Right ventricle myocardium superior (tissue), 1 donor: ENCODE data around the gene TMEM219. TPM values are rescaled to one million over a fixed set of nuclear protein-coding genes. Genes with fewer than 3 reads are reported as not detected.
"Not testable (repeated sequence)": the region's sequence is repeated elsewhere in the genome, so short reads cannot be mapped to it uniquely, and the experiment has no call there.

ENCODE experiments used
- ATAC-seq: fragments of 200-7000 bp; cut with Tn5 transposase; one replicate; pipeline ENCODE4 v1.9.1; 2020; ENCODE audit warnings: mild to moderate bottlenecking; ENCODE audit not compliant: poor library complexity
- DNase-seq: peaks from one replicate; pipeline ENCODE4 v3.0.0-alpha.2; 2020
- intact Hi-C: fragments of 100-400 bp; cut with DNase I; formaldehyde crosslinking; loops from one replicate; pipeline ENCODE4 v1.11.2; 2022
- long read RNA-seq: library from polyadenylated mRNA; unstranded; transcript quantifications from one replicate; pipeline ENCODE4 v2.0.0, GENCODE V29; 2021
- total RNA-seq: library from RNA; stranded (reverse); fragmentation: NEBNext Ultra II Directional; extraction: Animal tissue kit (Norgen Biotek cat#: 25700); gene quantifications from one replicate; pipeline ENCODE4 v1.2.1, GENCODE V29; 2021
- donor health status: DM: no; HTN: yes; CAD: no; lungs with severe emphysema.

Gene TMEM219
- total RNA-seq = 70.6 TPM
- long read RNA-seq, transcript TMEM219-201 (6 exons, 999 nt) = minor isoform, 25 of 91 reads
- long read RNA-seq, transcript TMEM219-204 (5 exons, 1,292 nt) = major isoform, 27 of 91 reads
- long read RNA-seq, partial matches to known transcripts = 2 of 91 reads
- long read RNA-seq, other reads (novel, unspliced or antisense) = 36 of 91 reads

GRCh38 chr16:29961479-29962343, at the start of gene TMEM219:
TSS of gene TMEM219 (plus strand) at chr16:29962079. CDS start at chr16:29963144, 1,065 bp downstream.
- DNase-seq (peak; percentile 96), ATAC-seq (peak; percentile 99)
- intact Hi-C loops = loop anchor here (2.0 kb wide), 1 partner anchor 35 kb away; the partner anchor contains the start of gene KCTD13

GRCh38 chr16:29912087-29912486, 49.8 kb upstream of the TMEM219 start:
- DNase-seq (no peak), ATAC-seq (no peak)
- intact Hi-C loops = no loop called here

DNA sequence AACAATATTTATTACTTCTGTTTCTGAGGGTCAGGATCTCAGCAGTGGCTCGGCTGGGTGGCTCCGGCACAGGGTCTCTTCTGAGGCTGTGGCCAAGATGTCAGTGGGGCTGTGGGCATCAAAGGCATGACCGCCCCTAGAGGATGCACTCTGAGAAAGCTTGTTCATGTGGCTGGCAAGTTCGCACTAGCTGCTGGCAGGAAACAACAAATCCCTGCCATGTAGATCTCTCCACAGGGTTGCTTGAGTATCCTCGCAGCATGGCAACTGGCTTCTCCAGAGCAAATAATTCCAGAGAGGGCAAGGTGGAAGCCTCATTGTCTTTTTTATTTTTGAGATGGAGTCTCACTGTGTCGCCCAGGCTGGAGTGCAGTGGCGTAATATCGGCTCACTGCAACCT, 48.4 kb upstream of the TMEM219 start:
- ATAC-seq (no peak), DNase-seq (no peak)
- intact Hi-C loops = no loop called here

DNA sequence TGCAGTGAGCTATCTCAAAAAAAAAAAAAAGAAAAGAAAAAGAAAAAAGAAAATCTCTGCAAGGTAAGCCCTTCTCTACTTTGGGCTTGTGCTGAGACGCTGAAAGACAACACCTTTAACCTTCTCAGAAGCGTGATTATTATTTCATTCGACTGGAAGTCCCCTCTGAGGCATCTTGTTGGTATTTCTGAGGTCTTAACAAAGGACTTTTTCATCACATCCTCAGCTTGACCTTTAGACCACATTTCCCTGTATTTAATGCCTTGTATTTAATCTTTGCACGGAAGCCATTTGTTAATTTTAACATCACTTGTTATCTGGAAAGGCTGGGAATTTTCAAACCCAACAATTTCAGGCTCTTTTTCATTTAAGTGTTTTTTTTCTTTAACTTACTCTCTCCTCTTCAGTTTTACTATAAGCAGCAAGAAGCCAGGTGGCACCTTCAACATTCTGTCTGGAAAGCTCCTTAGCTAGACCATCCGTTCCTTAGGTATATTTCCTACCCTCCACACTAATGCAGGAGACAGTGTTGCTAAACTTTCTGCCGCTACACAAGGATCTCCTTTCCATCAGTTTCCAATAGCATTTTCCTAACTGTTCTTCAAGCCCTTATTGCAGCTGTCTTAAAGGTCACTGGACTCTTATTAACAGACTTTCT, 46.2 kb upstream of the TMEM219 start:
- intact Hi-C loops = no loop called here
- DNase-seq (no peak), ATAC-seq (no peak)

DNA sequence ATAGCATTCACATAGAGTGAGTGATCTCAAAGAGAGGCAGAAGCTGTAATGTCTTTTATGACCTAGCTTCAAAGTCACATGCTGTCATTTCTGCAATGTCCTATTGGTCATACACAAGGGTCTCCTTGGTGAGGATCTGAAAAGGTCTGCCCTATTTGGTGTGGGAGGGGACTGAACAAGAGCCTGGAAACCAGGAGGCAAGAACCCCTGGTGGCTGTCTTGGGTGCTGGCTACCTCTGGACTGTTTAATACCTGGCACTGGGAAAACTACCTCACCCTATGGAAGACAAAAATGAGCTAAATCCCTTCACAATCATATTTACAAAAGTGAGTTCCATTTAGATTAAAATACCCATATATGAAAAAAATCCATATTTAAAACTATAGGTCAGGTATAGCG, 44.9 kb upstream of the TMEM219 start:
- DNase-seq (no peak), ATAC-seq (no peak)
- intact Hi-C loops = no loop called here

- ATAC-seq (no peak), DNase-seq (no peak)
- intact Hi-C loops = no loop called here
Measured at GRCh38 chr16:29920288-29921033, 41.4 kb upstream of the TMEM219 start.

- ATAC-seq = no peak
- DNase-seq = no peak
- intact Hi-C loops = no loop called here
Measured at GRCh38 chr16:29921034-29921385, 40.9 kb upstream of the TMEM219 start.

GRCh38 chr16:29922326-29922725, 39.6 kb upstream of the TMEM219 start:
- ATAC-seq = no peak
- intact Hi-C loops = no loop called here
- no peak for DNase-seq

- no peak for ATAC-seq
- DNase-seq = no peak
- intact Hi-C loops = no loop called here
Measured at GRCh38 chr16:29922986-29923501, 38.8 kb upstream of the TMEM219 start.

DNA sequence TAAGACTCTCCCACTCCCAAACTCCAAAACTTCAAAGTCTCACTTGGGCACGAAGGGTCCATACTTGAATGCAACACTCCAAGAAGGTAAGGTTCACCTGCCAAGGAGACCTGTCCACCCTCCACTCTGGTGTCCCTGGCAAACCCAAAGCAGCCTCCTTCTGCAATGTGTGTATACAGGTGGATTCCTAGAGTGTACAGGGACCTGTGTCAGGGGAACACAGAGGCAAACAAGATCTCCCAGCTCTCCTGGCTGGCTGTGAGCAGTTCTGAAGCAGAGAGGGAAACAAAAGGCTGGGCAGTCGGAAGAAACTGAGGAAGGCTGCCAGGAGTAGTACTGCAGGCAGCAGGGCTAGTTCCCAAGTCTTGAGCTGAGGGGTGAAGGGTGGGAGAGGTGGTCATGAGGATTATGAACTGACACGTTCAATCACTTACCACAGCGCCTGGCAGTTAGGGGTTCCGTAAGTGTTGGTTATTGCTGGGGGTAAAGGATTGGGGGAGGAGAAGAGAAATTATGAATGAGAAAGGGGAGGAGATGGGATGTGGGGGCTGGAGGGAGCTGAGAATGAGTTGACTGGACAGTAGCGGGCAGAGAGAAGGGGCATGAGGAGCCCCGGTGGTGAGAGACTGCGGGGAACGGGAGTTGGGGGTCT, 36.6 kb upstream of the TMEM219 start:
- intact Hi-C loops = loop anchor here (5.0 kb wide), 1 partner anchor 82 kb away; no protein-coding TSS in a partner anchor
- DNase-seq = no peak
- ATAC-seq = no peak

DNA sequence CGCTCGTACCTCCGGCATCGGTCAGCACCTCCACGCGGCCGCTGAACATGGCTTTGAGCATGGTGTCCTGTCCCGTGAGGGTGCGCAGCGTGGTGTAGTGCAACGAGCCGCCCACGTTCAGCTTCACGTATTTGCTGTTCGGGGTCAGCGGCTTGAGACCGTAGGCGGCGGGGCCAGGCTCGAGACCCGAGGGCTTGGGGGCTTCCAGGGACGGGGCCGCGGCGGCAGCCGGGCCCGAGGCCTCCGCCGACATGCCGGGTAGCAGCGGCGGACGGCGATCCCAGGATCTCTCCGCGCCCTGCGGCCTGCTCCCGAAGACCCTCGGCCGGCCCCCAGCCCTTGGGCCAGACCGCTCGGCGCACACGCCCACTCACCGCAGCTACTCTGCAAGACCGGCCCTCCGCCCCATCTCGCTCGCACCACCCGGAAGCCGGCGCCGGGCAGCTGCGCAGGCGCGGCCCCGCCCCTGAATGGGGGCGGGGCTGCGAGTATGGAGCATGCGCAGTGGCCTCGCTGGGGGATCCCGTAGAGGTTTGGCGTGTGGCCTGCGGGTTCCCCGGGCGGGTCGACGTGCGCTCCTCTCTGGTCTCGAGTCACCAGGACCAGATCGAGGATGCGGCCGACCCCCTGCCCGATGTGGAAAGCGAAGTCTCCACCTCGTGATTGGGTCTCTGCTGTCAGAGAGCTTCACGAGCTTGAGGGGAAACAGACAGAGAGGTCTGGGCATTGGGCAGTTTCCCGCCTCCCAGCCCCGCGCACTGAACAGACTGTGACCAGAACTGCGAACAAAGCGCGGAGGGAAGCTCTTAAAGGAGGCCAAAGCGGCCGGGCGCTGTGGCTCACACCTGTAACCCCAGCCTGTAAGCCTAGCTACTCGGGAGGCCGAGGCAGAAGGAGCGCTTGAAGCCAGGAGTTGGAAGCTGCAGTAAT, 35.8 kb upstream of the TMEM219 start, which contains the start of gene KCTD13:
KCTD13 (minus strand) TSS at position 446 of the 930 bp plus-strand sequence; CDS start at position 253, 193 bp downstream.
- intact Hi-C loops = loop anchor here (2.0 to 5.0 kb wide), 2 partner anchors 35 to 81 kb away; no protein-coding TSS in a partner anchor
- DNase-seq (peak; percentile 91), ATAC-seq (peak; percentile 99)

GRCh38 chr16:29926711-29927052, 35.2 kb upstream of the TMEM219 start:
- peak; percentile 54 for ATAC-seq
- intact Hi-C loops = loop anchor here (2.0 to 5.0 kb wide), 2 partner anchors 34 to 81 kb away; no protein-coding TSS in a partner anchor
- no peak for DNase-seq

DNA sequence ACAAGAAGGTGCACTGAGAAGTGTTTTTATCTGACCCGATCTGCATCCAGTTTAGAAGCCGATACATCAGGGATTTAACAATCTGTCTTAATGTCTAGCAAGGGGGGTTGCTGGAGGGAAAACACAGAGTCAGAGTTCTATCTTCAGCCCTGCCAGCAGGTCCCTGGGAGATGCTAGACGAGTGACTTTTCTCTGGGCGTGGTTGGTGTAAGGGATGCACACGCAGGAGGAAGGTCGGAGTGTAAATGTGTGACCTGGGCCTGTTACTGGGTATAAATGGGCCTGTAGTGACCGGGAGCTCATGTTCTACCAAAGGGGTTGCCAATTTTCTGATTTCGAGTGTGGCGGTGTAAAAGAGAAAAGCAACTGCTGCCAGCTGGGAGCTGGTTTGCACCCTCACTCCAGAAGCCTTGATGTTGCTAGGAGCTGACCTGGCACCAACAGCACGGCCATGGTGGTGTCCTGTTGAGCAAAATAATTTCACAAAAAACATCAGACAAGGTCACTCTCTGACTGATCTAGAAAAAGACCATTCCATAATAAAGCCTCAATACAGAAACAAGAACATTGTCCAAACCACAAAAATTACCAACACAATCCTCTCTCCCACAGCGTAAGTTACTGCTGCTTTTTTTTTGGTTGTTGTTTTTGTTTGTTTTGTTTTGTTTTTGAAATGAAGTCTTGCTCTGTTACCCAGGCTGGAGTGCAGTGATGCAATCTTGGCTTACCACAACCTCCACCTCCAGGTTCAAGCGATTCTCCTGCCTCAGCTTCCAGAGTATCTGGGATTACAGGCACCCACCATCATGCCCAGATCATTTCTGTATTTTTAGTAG, 34.6 kb upstream of the TMEM219 start:
- intact Hi-C loops = loop anchor here (2.0 to 5.0 kb wide), 2 partner anchors 34 to 80 kb away; no protein-coding TSS in a partner anchor
- no peak for DNase-seq
- ATAC-seq = no peak

- not testable (repeated sequence) for ATAC-seq, DNase-seq
- intact Hi-C loops = loop anchor here (10.0 kb wide), 1 partner anchor 57 kb away; no protein-coding TSS in a partner anchor
Measured at GRCh38 chr16:29931750-29932149, 30.1 kb upstream of the TMEM219 start.

GRCh38 chr16:29940656-29941055, 21.2 kb upstream of the TMEM219 start:
- ATAC-seq = no peak
- intact Hi-C loops = no loop called here
- DNase-seq = no peak
